ENCODE results near the gene PARN. TPM values are rescaled to one million over a fixed set of nuclear protein-coding genes. Genes with fewer than 3 reads are reported as not detected.

PARN gene
- total RNA-seq, 1 experiment from 2014 or later = 42.5 TPM

DNA sequence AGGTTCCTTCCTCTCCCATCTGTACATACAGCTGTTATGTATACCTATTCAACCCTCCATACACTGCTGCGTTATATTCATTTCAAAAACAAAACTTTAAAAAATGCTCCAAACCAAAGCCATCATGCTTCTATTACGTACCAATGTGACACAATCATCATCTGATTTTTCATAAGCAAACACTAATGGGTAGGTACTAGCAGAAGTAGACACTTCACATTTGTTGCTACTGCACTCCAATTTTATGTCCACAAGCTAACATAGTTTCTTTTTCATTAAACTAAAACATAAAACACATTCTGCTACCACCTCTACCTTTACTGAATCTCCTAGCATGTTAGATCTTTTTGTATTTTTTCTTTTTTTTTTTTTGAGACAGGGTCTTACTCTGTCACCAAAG lies 57.5 kb downstream of the PARN start (continued):
- TF ChIP-seq POLR2A (IDR thresholded peaks at IDR 0.05; ENCODE audit: borderline replicate concordance, extremely low read depth, insufficient read depth, insufficient read length) = no peak

DNA sequence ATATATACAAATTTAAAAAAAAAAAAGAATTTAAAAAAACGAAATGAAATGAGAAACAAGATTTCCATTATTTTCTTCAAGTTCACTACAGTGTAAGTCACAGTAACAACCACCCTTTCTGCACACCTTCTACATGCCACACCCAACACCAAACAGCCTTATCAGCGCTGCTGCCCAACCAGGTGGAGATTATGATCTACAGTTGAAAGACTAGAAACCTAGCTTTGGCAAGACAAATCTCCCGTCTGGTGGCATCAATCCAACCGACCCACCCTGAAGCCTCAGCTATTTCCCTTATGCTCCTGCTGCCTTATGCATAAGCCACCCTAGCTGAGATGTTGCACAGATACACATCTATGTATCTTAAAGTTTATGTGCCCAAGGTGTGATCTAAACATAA lies 60.8 kb downstream of the PARN start:
- H3K9me3 ChIP-seq (ENCODE audit: control insufficient read depth in 1 of 2, insufficient read depth in 1 of 2, low read depth in 1 of 2, low read length in 2 of 2) = no peaks in the 10 kb centered on the region
- H3K36me3 ChIP-seq (ENCODE audit: control insufficient read depth in 1 of 2, insufficient read depth in 2 of 2, low read length in 2 of 2) = peaks cover 0 to 5% of the 10 kb centered on the region in 2 experiments; a peak in 1 of 4 replicates
- no peak overlapping the region for H3K9ac ChIP-seq (ENCODE audit: low read length)
- no peak overlapping the region for H3K27ac ChIP-seq (ENCODE audit: low read depth, low read length)
- no peak for ATAC-seq
- no peak for DNase-seq (ENCODE audit: low read depth, low spot score)
- CTCF ChIA-PET = no interaction called here
- no peaks in the 10 kb centered on the region; the same call in 1 of the 2 replicates for H3K79me2 ChIP-seq (ENCODE audit: insufficient read depth, low read length)
- TF ChIP-seq CBX3 (IDR thresholded peaks at IDR 0.05; ENCODE audit: low read depth) (no peak), RAD21 (IDR thresholded peaks at IDR 0.05; ENCODE audit: low read depth) (no peak)
- no peak overlapping the region for H3K4me3 ChIP-seq (replicated peaks in 1 of 2; ENCODE audit: low read depth in 1 of 2, low read length in 2 of 2)
- no peaks in the 10 kb centered on the region for H4K20me1 ChIP-seq (ENCODE audit: insufficient read depth)
- intact Hi-C loops (cut with micrococcal nuclease) = no loop called here
- H3K4me2 ChIP-seq (ENCODE audit: low read length) = no peak overlapping the region
- POLR2A ChIA-PET = no interaction called here
- H3K9me2 ChIP-seq (ENCODE audit: insufficient read depth) = no peaks in the 10 kb centered on the region
- H3K4me1 ChIP-seq (ENCODE audit: control insufficient read depth in 1 of 2, insufficient read depth in 2 of 2, low read length in 2 of 2) = no peaks in the 10 kb centered on the region
- no peaks in the 10 kb centered on the region for H3K27me3 ChIP-seq (ENCODE audit: insufficient read depth, low read length)
- no TSS peak for BruUV-seq (replicated peaks)
- H2AFZ ChIP-seq (ENCODE audit: low read depth, low read length, poor library complexity, severe bottlenecking) = no peak overlapping the region
- RAD21 ChIA-PET (ENCODE audit: low non-redundant PET in 1 of 2, low total read pairs in 2 of 2, uncharacterized antibody in 2 of 2, unreplicated experiment in 2 of 2) = no interaction called here

GRCh38 chr16:14566599-14566998 lies 63.5 kb downstream of the PARN start:
- Histone ChIP-seq H3K79me2 (ENCODE audit: insufficient read depth, low read length) (no peaks in the 10 kb centered on the region; the same call in 1 of the 2 replicates), H4K20me1 (ENCODE audit: insufficient read depth) (no peaks in the 10 kb centered on the region), H3K36me3 (ENCODE audit: control insufficient read depth in 1 of 2, insufficient read depth in 2 of 2, low read length in 2 of 2) (0 out of 4 replicates have a peak, but pooled peaks cover 0 to 5% of the 10 kb centered on the region in 2 experiments), H3K4me1 (ENCODE audit: control insufficient read depth in 1 of 2, insufficient read depth in 2 of 2, low read length in 2 of 2) (no peaks in the 10 kb centered on the region), H3K9me3 (ENCODE audit: control insufficient read depth in 1 of 2, insufficient read depth in 1 of 2, low read depth in 1 of 2, low read length in 2 of 2) (no peaks in the 10 kb centered on the region), H3K4me3 (replicated peaks in 1 of 2; ENCODE audit: low read depth in 1 of 2, low read length in 2 of 2) (no peak overlapping the region), H3K27me3 (ENCODE audit: insufficient read depth, low read length) (no peaks in the 10 kb centered on the region), H3K27ac (ENCODE audit: low read depth, low read length) (no peak overlapping the region), H2AFZ (ENCODE audit: low read depth, low read length, poor library complexity, severe bottlenecking) (no peak overlapping the region), H3K4me2 (ENCODE audit: low read length) (no peak overlapping the region), H3K9me2 (ENCODE audit: insufficient read depth) (no peaks in the 10 kb centered on the region), H3K9ac (ENCODE audit: low read length) (no peak overlapping the region)
- intact Hi-C loops (cut with micrococcal nuclease) = no loop called here
- no peak for TF ChIP-seq TCF7L2 (IDR thresholded peaks at IDR 0.05; ENCODE audit: borderline replicate concordance, extremely low read depth, insufficient read depth, insufficient read length)
- TF ChIP-seq, protein P1, sequence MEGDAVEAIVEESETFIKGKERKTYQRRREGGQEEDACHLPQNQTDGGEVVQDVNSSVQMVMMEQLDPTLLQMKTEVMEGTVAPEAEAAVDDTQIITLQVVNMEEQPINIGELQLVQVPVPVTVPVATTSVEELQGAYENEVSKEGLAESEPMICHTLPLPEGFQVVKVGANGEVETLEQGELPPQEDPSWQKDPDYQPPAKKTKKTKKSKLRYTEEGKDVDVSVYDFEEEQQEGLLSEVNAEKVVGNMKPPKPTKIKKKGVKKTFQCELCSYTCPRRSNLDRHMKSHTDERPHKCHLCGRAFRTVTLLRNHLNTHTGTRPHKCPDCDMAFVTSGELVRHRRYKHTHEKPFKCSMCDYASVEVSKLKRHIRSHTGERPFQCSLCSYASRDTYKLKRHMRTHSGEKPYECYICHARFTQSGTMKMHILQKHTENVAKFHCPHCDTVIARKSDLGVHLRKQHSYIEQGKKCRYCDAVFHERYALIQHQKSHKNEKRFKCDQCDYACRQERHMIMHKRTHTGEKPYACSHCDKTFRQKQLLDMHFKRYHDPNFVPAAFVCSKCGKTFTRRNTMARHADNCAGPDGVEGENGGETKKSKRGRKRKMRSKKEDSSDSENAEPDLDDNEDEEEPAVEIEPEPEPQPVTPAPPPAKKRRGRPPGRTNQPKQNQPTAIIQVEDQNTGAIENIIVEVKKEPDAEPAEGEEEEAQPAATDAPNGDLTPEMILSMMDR (IDR thresholded peaks at IDR 0.05 in 2 of 3, conservative IDR thresholded peaks at IDR 0.05 in 1 of 3; ENCODE audit: borderline replicate concordance in 1 of 3, insufficient read depth in 1 of 3, low read depth in 2 of 3, low read length in 2 of 3) = no peak
- no peak for TF ChIP-seq CEBPB (IDR thresholded peaks at IDR 0.05; ENCODE audit: low read depth)
- no peak for TF ChIP-seq SRF (IDR thresholded peaks at IDR 0.05; ENCODE audit: low read depth)
- TF ChIP-seq JUND (IDR thresholded peaks at IDR 0.05) = no peak
- no peak for TF ChIP-seq YY1 (IDR thresholded peaks at IDR 0.05; ENCODE audit: extremely low read depth, insufficient replicate concordance, low read depth, low read length)
- ATAC-seq = no peak
- no TSS peak for BruUV-seq (replicated peaks)
- ChIA-PET CTCF (no interaction called here), POLR2A (no interaction called here), RAD21 (ENCODE audit: low non-redundant PET in 1 of 2, low total read pairs in 2 of 2, uncharacterized antibody in 2 of 2, unreplicated experiment in 2 of 2) (no interaction called here)
- no peak for DNase-seq (ENCODE audit: low read depth, low spot score)
